Measurements from ENCODE around the gene TNFSF18.

DNA sequence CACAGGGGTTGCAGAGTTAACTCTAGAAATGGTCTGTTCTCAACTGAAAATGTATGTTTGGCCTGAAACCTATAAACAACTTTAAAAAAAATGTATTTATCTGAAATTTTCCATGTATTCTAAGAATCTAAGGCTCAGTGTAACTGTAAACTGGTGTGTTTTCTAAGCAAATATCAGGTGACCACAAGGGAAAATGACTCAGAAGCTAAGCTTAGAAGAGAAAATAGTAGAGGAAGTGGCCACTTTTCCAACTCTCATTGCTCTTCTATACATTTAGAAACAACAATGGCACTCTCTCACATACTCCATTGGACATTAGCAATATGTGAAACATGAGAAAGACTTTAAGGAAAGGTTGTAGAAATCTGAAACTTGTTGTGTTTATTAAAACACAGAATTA, 7.5 kb downstream of the TNFSF18 start:
- TF ChIP-seq, protein P1, sequence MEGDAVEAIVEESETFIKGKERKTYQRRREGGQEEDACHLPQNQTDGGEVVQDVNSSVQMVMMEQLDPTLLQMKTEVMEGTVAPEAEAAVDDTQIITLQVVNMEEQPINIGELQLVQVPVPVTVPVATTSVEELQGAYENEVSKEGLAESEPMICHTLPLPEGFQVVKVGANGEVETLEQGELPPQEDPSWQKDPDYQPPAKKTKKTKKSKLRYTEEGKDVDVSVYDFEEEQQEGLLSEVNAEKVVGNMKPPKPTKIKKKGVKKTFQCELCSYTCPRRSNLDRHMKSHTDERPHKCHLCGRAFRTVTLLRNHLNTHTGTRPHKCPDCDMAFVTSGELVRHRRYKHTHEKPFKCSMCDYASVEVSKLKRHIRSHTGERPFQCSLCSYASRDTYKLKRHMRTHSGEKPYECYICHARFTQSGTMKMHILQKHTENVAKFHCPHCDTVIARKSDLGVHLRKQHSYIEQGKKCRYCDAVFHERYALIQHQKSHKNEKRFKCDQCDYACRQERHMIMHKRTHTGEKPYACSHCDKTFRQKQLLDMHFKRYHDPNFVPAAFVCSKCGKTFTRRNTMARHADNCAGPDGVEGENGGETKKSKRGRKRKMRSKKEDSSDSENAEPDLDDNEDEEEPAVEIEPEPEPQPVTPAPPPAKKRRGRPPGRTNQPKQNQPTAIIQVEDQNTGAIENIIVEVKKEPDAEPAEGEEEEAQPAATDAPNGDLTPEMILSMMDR (conservative IDR thresholded peaks at IDR 0.05; ENCODE audit: low read depth, low read length): no peak
- no peak for TF ChIP-seq EZH2 (IDR thresholded peaks at IDR 0.05; ENCODE audit: borderline replicate concordance, low read depth, low read length, poor library complexity, severe bottlenecking)
